Tibial nerve (tissue), 4 donors: ENCODE measurements around the gene MAPK8.

Experiments used
- EP300 ChIP-seq, 2 donors: sonication (generic); formaldehyde crosslinking; IDR thresholded peaks; one replicate each; pipeline ENCODE4 v1.6.1; 2017; ENCODE audit warnings: antibody characterized with exemption in 2 of 2, mild to moderate bottlenecking in 1 of 2
- POLR2A ChIP-seq, 2 donors: fragments of 450-650 bp; IDR thresholded peaks; one replicate each; pipeline ENCODE4 v1.6.1; 2017; ENCODE audit warnings: antibody characterized with exemption in 2 of 2, mild to moderate bottlenecking in 2 of 2, moderate library complexity in 2 of 2
- TF ChIP-seq, protein P1 (sequence below), 5 experiments: fragments of 200-600 bp in 3 of 5; fragments of 450-650 bp in 2 of 5; sonication (generic) in 3 of 5; IDR thresholded peaks; one replicate each; pipeline ENCODE4 v1.5.1; 2016 to 2019; ENCODE audit warnings: antibody characterized with exemption in 5 of 5, mild to moderate bottlenecking in 3 of 5, moderate library complexity in 2 of 5

- no peak for TF ChIP-seq POLR2A (IDR thresholded peaks at IDR 0.05)
- TF ChIP-seq, protein P1, sequence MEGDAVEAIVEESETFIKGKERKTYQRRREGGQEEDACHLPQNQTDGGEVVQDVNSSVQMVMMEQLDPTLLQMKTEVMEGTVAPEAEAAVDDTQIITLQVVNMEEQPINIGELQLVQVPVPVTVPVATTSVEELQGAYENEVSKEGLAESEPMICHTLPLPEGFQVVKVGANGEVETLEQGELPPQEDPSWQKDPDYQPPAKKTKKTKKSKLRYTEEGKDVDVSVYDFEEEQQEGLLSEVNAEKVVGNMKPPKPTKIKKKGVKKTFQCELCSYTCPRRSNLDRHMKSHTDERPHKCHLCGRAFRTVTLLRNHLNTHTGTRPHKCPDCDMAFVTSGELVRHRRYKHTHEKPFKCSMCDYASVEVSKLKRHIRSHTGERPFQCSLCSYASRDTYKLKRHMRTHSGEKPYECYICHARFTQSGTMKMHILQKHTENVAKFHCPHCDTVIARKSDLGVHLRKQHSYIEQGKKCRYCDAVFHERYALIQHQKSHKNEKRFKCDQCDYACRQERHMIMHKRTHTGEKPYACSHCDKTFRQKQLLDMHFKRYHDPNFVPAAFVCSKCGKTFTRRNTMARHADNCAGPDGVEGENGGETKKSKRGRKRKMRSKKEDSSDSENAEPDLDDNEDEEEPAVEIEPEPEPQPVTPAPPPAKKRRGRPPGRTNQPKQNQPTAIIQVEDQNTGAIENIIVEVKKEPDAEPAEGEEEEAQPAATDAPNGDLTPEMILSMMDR (IDR thresholded peaks at IDR 0.05) = no peak
- TF ChIP-seq EP300 (IDR thresholded peaks at IDR 0.05) = no peak
Observed at GRCh38 chr10:48361176-48361575, 54.7 kb downstream of the MAPK8 start.
